Epithelial cell of esophagus (primary cell): ENCODE data around the gene DSCAM.
"Not testable (repeated sequence)": the region's sequence is repeated elsewhere in the genome, so short reads cannot be mapped to it uniquely, and the experiment has no call there.

Experiments used
- DNase-seq: peaks from one replicate; pipeline ENCODE4 v3.0.0; 2010; ENCODE audit warnings: low read depth
- H3K4me3 ChIP-seq: 2 replicates; pipeline ENCODE4 v1.5.1; 2011; ENCODE audit warnings: mild to moderate bottlenecking, low read length, control low read depth
- TF ChIP-seq, protein P1 (sequence below): IDR thresholded peaks from 2 replicates; pipeline ENCODE4 v1.5.1; 2011; ENCODE audit warnings: low read depth, mild to moderate bottlenecking, low read length, control low read depth, inconsistent platforms; ENCODE audit not compliant: insufficient read depth; ENCODE audit errors: missing control alignments

The DSCAM gene

DNA sequence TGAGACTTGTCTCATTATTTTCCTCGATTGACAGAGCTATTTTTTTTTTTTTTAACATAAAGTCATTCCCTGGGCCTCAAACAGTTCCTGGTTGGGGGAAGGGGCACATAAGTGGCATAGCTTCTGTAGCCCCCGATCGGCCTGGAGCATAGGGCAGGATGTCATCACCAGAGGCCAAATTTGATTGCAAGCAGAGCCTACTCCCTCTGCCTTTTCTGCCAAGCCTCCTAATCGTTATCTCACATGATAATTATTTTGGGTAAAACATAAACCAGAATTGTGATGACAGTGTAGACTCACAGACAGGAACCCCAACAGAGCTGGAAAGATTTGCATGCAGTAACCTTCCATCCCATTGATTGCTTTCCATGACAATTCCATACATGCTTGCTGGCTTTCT, 574.9 kb downstream of the DSCAM start:
- TF ChIP-seq, protein P1, sequence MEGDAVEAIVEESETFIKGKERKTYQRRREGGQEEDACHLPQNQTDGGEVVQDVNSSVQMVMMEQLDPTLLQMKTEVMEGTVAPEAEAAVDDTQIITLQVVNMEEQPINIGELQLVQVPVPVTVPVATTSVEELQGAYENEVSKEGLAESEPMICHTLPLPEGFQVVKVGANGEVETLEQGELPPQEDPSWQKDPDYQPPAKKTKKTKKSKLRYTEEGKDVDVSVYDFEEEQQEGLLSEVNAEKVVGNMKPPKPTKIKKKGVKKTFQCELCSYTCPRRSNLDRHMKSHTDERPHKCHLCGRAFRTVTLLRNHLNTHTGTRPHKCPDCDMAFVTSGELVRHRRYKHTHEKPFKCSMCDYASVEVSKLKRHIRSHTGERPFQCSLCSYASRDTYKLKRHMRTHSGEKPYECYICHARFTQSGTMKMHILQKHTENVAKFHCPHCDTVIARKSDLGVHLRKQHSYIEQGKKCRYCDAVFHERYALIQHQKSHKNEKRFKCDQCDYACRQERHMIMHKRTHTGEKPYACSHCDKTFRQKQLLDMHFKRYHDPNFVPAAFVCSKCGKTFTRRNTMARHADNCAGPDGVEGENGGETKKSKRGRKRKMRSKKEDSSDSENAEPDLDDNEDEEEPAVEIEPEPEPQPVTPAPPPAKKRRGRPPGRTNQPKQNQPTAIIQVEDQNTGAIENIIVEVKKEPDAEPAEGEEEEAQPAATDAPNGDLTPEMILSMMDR: no peak
- H3K4me3 ChIP-seq: no peak overlapping the region
- DNase-seq: no peak

DNA sequence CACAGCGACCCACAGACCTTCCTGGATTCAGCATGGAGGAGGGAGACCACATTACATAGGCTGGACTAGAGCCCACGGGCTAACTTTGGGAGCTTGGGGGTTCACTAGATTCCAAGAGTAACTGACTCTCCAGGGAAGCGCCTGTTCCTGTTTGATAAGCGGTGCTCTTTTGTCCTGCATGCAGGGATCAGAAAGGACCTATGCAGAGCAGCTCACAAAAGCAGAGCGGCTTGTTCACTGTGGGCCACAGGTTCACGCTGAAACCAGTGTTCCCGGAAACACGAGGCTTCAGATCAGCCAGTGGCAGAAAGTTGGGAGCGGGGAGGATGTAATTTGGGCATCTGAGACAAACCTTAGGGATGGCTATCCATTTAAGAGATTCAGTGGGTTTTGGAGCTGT, 575.8 kb downstream of the DSCAM start:
- TF ChIP-seq, protein P1: no peak
- DNase-seq: no peak
- H3K4me3 ChIP-seq: no peak overlapping the region

DNA sequence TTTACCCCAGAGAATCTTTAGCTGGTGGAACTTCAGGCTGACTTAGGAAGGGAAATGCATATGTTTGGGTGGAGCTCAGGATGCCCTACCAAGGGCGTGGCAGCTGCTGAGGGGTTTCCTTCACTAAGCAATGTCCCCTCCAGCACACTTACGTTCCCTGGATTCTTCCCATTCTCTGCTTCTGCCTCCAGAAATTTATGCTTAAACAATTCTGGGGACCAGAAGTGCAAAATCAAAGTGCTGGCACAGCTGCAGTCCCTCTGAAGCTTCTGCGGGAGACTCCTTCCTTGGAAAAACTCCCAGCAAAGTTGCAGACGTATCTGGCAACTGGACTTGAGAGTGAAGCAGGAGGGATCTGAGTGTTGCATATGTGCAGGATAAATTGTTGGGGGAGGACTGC, 576.9 kb downstream of the DSCAM start:
- TF ChIP-seq, protein P1: no peak
- no peak for DNase-seq
- H3K4me3 ChIP-seq: no peak overlapping the region

DNA sequence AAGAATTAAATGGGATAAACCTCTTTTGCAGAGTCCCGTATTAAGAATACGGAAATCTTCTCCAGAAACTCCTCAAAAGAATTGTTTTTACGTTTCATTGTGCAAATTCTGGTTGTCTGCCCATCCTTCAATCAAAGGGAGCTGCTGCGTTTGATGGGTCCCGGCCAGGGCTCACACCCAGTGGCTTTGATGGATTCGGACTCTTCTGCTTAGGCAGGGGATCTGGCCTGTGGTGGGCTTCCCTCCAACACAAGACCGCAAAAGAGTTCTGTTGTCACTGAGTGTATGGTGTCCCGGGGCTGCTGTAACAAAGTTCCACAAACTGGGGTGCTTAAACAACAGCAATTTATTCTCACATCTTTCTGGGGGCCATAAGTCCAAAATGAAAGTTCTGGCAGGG, 577.7 kb downstream of the DSCAM start:
- DNase-seq: no peak
- H3K4me3 ChIP-seq: no peak overlapping the region
- TF ChIP-seq, protein P1: no peak

DNA sequence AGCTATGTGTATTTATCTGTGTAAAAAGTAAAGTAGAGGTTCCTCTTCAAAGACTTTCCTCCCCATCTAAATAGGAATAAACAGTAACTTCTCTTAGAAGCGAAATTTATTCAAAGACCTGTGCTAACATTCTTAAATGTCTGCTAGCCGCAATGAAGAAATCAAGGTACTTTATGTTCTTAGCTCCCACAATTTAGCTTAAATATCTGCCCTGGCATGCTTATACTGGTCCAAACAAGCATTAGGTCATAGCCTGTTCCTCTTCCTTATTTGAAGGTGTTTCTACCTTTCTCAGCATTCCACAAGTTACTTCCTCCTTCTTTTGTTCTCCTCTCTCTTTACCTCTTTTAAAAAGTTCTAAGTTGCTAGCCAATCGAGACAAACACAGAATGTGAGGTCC, 588.5 kb downstream of the DSCAM start:
- not testable (repeated sequence) for H3K4me3 ChIP-seq
- peak; percentile 82 for DNase-seq

DNA sequence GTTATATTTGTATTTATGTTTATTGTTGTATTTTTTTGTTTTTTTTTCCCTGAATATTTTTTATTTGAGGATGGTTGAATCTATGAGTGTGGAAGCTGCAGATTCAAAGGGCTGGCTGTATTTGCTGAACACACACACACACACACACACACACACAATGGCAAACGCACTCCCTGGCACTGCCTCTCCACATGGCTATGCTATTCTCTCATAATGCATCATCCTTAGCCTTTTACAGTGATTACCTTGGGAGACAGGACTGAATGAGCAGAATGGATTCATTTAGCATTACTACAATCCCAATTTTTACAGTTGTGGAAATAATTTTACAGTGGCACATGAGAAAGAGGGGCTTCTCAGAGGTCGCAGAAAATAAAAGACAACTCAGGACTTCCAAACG, 589.6 kb downstream of the DSCAM start:
- H3K4me3 ChIP-seq: no peak overlapping the region
- peak; percentile 54 for DNase-seq
- TF ChIP-seq, protein P1: no peak

DNA sequence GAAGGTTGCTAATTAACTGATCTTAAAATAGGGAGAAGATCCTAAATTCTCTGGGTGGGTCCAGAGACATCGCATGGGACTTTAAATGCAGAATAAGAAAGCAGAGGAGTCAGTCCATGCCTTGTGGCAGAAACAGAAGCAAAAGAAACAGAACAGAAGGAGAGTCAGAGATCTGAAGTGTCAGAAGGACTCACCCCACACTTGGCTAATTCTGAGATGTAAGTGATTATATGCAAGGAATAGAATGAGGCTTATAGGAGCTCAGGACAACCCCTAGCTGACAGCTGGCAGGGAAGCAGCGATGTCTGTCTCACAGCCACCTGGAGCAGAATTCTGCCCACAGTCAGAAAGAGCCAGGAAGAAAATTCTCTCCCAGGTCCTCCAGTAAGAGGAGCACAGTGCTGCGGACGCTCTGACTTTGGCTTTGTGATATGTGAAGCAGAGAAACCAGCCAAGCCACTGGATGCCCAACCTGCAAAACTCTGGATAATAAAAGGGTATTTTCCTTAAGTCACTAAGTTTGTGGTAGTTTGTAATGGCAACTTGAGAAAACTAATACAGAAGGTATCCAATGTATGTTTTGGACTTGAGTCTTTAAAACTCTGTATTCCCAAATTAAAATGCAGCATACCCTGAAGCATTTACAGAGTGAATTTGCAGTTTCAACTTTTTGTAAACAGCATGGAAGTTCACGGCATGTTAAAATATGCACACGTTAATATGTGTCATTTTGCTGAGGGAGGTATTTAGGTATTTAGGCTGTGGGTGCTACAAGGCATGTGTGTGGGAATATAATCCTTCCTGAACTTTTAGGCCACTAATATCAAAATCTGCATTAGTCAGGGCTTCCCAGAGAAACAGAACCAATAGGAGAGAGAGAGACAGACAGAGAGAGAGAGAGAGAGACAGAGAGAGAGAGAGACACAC, 591.2 kb downstream of the DSCAM start:
- DNase-seq: no peak
- TF ChIP-seq, protein P1: no peak
- no peak overlapping the region for H3K4me3 ChIP-seq
